ENCODE results near the gene ATP2A2. TPM values are rescaled to one million over a fixed set of nuclear protein-coding genes. Genes with fewer than 3 reads are reported as not detected.

ATP2A2 gene
- total RNA-seq, 1 experiment from 2014 or later: 174 TPM

GRCh38 chr12:110333201-110333600, 52.2 kb downstream of the ATP2A2 start:
- Histone ChIP-seq H3F3A (ENCODE audit: low read length, unreplicated experiment) (peaks cover 10% of the 10 kb centered on the region), H3K4me3 (ENCODE audit: low read length) (no peak overlapping the region), H3K4me2 (ENCODE audit: low read length) (no peak overlapping the region), H3K27ac (ENCODE audit: low read length) (no peak overlapping the region), H3K9me2 (replicated peaks; ENCODE audit: low read length) (no peaks in the 10 kb centered on the region), H4K20me1 (ENCODE audit: low read length) (peaks cover 23% of the 10 kb centered on the region), H3K36me3 (ENCODE audit: low read depth, low read length) (peaks cover 91% of the 10 kb centered on the region), H3K4me1 (ENCODE audit: insufficient read depth, low read length) (no peaks in the 10 kb centered on the region), H2AFZ (ENCODE audit: low read length) (no peak overlapping the region), H3K27me3 (ENCODE audit: low read length) (no peaks in the 10 kb centered on the region), H3K79me2 (ENCODE audit: low read length) (peaks cover 45% of the 10 kb centered on the region), H3K9me3 (ENCODE audit: low read length) (no peaks in the 10 kb centered on the region), H3K9ac (ENCODE audit: low read length) (no peak overlapping the region)
- CTCF ChIA-PET: no interaction called here
- POLR2A ChIA-PET (ENCODE audit: unreplicated experiment): no interaction called here
- ATAC-seq (no peak), DNase-seq (no peak)
- BruUV-seq (replicated peaks): no TSS peak
- TF ChIP-seq EZH2 (IDR thresholded peaks at IDR 0.05; ENCODE audit: low read length, unreplicated experiment): no peak
- intact Hi-C loops (cut with micrococcal nuclease): no loop called here

GRCh38 chr12:110335481-110336045, 54.5 kb downstream of the ATP2A2 start:
- ATAC-seq (no peak), DNase-seq (no peak)
- Histone ChIP-seq H3K4me1 (ENCODE audit: insufficient read depth, low read length) (peaks cover 17% of the 10 kb centered on the region), H3K9ac (ENCODE audit: low read length) (no peak overlapping the region), H3F3A (ENCODE audit: low read length, unreplicated experiment) (peaks cover 10% of the 10 kb centered on the region), H4K20me1 (ENCODE audit: low read length) (peaks cover 9% of the 10 kb centered on the region; the same call in 1 of the 2 replicates), H3K4me3 (ENCODE audit: low read length) (no peak overlapping the region), H3K27ac (ENCODE audit: low read length) (no peak overlapping the region), H3K4me2 (ENCODE audit: low read length) (no peak overlapping the region), H3K9me3 (ENCODE audit: low read length) (no peaks in the 10 kb centered on the region), H2AFZ (ENCODE audit: low read length) (no peak overlapping the region), H3K79me2 (ENCODE audit: low read length) (peaks cover 22% of the 10 kb centered on the region), H3K36me3 (ENCODE audit: low read depth, low read length) (peaks cover 92% of the 10 kb centered on the region), H3K27me3 (ENCODE audit: low read length) (no peaks in the 10 kb centered on the region), H3K9me2 (replicated peaks; ENCODE audit: low read length) (no peaks in the 10 kb centered on the region)
- CTCF ChIA-PET: no interaction called here
- intact Hi-C loops (cut with micrococcal nuclease): loop anchor here (5.0 kb wide), 1 partner anchor 233 kb away; no protein-coding TSS in a partner anchor
- POLR2A ChIA-PET (ENCODE audit: unreplicated experiment): interaction anchor here (0.6 kb wide), 1 partner anchor 36 kb away, joined by 6 read pairs; no protein-coding TSS in a partner anchor
- TF ChIP-seq EZH2 (IDR thresholded peaks at IDR 0.05; ENCODE audit: low read length, unreplicated experiment) (no peak), EZH2phosphoT487 (IDR thresholded peaks at IDR 0.05; ENCODE audit: borderline replicate concordance, low read length) (no peak), CTCF (conservative IDR thresholded peaks at IDR 0.05; ENCODE audit: low read depth, low read length) (no peak)
- no TSS peak for BruUV-seq (replicated peaks)

GRCh38 chr12:110337912-110338710, 57.1 kb downstream of the ATP2A2 start:
- Histone ChIP-seq H3K9ac (ENCODE audit: low read length) (no peak overlapping the region), H3K27me3 (ENCODE audit: low read length) (no peaks in the 10 kb centered on the region), H3K4me3 (ENCODE audit: low read length) (no peak overlapping the region), H3K79me2 (ENCODE audit: low read length) (peaks cover 4% of the 10 kb centered on the region; the same call in 1 of the 2 replicates), H3F3A (ENCODE audit: low read length, unreplicated experiment) (peaks cover 8% of the 10 kb centered on the region), H3K4me2 (ENCODE audit: low read length) (no peak overlapping the region), H2AFZ (ENCODE audit: low read length) (no peak overlapping the region), H3K36me3 (ENCODE audit: low read depth, low read length) (peaks cover 97% of the 10 kb centered on the region), H4K20me1 (ENCODE audit: low read length) (no peaks in the 10 kb centered on the region), H3K27ac (ENCODE audit: low read length) (peak overlapping the region; percentile 73; the same call in 1 of the 2 replicates), H3K4me1 (ENCODE audit: insufficient read depth, low read length) (peaks cover 17% of the 10 kb centered on the region), H3K9me2 (replicated peaks; ENCODE audit: low read length) (no peaks in the 10 kb centered on the region), H3K9me3 (ENCODE audit: low read length) (no peaks in the 10 kb centered on the region)
- ATAC-seq: no peak
- ChIA-PET CTCF (no interaction called here), POLR2A (ENCODE audit: unreplicated experiment) (no interaction called here)
- peak; percentile 1 for DNase-seq
- TF ChIP-seq EZH2 (IDR thresholded peaks at IDR 0.05; ENCODE audit: low read length, unreplicated experiment): no peak
- TF ChIP-seq EZH2phosphoT487 (IDR thresholded peaks at IDR 0.05; ENCODE audit: borderline replicate concordance, low read length): no peak
- no peak for TF ChIP-seq CTCF (conservative IDR thresholded peaks at IDR 0.05; ENCODE audit: low read depth, low read length)
- intact Hi-C loops (cut with micrococcal nuclease): loop anchor here (2.0 to 5.0 kb wide), 3 partner anchors 57 to 236 kb away; partner anchors contain the start of gene ATP2A2
- no TSS peak for BruUV-seq (replicated peaks)
